ENCODE measurements around the gene IFI27L2.
A peak's percentile ranks its signal among the peaks of the same experiment; 100 is the strongest.

IFI27L2 gene

DNA sequence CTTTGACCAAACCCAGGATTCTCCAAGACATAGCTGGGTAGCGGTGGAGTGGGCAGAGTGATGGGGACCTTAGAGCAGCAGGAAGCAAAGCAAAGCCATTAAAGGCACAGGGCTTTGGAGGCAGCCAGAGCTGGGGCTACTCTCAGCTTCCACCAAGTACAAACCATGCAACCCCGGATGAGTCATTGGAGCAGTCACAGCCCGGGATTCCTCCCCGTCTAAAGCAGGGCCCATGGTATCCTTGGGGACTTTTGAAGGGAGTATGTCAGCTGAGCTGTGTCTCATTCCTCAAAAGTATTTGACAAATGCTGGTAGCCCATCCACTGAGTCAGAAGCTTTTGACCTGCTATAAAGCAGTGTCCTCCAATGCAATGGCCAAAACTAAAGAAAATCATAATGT, 28.6 kb downstream of the IFI27L2 start:
- DNase-seq (ENCODE audit: low spot score): no peak

DNA sequence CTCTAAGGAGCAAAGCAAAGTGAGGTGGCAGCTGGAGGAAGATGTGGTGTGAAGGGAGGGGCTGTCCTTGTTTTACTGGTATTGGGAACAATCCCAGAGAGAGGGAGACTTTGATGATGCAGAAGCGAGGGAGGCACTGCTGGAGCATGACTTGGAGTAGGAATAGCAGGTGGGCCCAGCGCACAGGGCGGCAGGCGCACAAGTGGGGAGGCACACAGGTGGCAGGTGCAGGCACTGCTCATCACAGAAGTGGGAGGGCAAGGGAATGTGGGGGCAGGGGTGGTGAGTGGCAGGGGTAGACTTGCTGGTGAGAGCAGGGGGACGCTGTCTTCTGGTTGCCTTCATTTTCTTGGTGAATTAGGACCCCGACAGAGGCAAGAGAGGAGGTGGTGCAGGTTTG, 30.4 kb downstream of the IFI27L2 start:
- DNase-seq (ENCODE audit: low spot score): no peak

DNA sequence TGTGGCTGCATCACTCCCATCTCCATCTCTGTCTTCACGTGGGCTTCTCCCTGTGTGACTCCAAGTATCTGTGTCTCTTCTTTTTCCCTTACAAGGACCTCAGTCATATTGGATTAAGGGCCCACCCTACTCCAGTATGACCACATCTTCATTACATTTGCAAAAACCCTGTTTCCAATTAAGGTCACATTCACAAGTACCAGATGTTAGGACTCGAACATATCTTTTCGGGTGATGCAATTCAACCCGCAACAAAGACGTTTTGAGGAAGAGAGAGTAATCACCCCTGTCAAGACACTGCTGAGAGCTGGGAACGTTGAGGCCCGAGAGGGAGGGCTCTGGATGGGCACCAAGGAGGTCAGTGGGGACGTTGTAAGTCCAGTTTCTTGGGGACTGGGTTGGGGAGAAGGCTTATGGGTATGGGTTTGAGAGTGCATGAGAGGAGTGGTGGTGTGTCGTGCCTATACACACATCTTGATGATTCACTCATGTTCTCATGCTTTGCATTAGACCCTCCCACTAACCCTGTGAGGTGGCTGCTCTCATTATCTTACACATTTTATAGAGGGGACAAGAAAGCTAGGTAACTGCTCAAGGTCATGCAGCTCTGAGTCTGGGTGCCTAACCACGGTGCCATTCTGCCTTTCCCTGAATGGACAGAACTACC, 30.9 kb downstream of the IFI27L2 start:
- DNase-seq (ENCODE audit: low spot score): no peak

DNA sequence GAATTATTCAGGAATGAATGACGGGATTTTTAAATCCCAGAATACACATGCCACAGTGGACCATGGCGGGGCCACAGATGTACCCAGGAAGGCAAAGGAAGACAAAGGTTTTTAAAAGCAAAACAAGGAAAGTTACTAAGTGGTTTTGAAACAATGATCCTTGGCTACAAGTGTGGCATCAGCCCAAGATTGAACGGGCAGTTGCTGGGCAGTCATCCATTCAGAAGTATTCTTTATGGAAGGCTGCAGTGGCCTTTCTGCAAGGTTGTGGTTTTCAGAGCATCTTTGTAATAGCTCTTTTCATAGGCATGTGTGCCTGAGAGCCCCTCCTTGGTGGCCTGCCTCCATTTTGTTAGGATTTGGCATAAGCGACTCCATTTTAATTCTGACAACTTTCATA, 32.3 kb downstream of the IFI27L2 start:
- DNase-seq (ENCODE audit: low spot score): no peak

DNA sequence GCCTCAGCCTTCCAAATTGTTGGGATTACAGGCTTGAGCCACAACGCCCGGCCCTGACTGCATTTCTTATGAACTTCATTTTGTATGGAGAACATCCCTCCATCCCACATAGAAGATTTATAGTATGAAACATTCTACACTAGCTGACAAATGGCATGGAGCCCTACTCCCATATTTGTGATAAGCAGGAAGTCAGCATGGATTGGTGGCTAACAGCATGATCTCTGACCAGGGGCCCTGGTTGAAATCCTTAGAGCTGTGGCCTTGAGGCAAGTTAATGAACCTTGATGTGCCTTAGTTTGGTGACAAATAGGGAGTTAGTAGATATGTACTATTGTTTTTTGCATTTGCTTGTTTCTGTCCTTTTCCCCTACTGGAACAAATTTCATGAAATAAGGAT, 36.0 kb downstream of the IFI27L2 start:
- DNase-seq (ENCODE audit: low spot score): no peak

DNA sequence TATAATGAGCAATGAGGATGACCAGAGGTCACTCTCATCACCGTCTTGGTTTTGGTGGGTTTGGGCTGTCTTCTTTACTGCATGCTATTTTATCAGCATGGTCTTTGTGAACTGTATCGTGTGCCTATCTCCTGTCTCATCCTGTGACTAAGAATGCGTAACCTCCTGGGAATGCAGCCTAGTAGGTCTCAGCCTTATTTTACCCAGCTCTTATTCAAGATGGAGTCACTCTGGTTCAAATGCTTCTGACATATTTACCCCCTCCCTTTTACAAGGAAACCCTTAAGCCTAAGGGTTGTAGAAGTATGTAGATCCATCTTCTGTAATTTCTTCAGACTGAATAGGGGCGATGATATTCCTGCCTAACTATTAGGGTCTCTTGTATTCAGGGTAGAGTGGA, 39.9 kb downstream of the IFI27L2 start:
- DNase-seq (ENCODE audit: low spot score): no peak

DNA sequence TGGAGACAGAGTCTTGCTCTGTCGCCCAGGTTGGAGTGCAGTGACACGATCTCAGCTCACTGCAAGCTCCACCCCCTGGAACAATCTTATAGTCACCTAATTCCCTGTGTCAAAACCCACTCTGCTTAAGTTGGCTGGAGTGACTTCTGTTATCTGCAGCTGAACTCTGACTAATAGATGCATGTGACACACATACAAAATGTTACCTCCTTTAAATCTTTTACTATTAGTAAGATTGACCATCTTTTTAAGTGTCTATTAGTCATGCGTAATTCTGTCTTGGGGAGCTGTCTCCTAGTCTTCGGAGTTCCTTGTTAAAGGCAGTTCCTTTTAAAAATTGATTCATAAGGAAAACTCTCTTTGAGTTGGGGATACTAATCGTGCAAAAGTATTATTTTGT, 40.9 kb downstream of the IFI27L2 start:
- DNase-seq (ENCODE audit: low spot score): no peak

DNA sequence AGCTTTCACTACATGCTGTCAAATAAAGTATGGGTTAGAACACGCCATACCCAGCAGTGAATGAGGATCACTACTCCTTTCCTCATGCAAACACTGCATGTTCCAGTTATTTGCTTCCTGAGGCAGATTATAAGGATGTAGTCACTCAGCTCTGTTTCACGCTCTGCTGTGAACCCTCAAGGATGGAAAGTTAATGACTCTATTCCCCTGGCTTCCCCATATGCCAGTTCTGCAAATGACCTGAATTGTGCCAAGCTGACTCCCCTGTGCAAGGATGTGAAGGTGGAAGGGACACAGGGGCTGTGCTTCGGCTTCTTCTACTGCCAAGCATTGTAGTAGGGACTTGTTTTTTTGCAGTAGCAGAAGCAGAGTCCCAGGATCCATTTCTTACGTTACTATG, 41.5 kb downstream of the IFI27L2 start:
- DNase-seq (ENCODE audit: low spot score): no peak

DNA sequence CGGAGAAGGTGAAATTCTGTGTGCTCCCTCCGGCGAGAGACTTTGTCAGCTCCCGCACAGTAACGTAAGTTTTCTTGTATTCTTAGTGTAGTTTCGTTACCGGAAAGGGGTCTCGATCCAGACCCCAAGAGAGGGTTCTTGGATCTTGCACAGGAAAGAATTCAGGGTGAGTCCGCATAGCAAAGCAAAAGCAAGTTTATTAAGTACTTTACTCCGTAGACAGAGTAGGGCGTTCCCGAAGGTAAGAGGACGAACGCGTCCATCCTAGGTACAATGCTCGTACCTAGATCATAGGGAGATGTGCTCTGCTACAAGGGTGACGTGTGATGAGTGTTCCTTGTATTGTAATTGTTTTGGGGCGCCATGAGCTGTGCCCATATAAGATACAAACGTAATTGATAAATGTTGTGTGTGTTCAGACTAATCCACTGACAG, 48.0 kb downstream of the IFI27L2 start:
- DNase-seq (ENCODE audit: low spot score): no peak

DNA sequence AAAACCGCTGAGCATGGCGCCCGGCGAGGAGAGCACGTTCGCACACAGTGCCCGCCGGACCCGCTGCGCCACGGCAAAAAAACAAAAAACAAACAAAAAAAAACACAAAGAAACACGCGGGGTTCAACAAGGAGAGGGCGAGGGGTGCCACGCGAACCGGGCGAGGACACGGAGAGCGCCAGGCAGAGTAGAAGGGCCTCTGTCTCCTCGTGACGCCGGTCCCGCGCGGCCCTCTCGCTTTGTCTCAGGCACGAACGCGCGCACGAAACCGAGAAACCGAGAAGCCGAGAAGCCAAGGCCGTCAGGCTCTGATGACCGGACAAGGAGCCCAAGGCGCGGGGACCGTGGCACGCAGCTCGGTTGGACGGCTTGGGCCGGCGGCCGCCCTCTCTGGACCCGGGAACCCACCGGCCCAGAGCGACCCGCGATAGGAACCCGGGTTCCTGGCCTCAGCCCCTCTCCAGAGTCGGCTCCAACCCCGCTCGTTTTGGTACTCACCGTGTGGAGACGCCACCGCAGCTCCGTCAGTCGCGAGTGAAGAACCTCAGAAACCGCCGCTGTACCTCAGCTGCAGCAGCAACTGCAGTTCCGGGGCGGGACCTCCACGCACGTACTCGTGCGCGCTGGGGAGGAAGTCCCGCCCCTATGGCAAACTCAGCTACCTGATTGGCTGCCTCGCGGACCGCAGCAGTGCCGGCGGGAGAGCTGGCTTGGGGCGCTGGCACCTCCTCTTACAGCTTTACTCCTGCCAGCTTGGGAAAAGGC, 48.6 kb downstream of the IFI27L2 start, which contains the start of the genes DDX24 and IFI27L1:
Gene DDX24, minus strand, starts transcription at position 582 of the 765 bp plus-strand sequence. CDS start 1,460 bp downstream, outside the sequence.
Gene IFI27L1, plus strand, starts transcription at position 690 of the 765 bp plus-strand sequence. CDS start 15,628 bp downstream, outside the sequence.
- peak; percentile 99 for DNase-seq (ENCODE audit: low spot score)

DNA sequence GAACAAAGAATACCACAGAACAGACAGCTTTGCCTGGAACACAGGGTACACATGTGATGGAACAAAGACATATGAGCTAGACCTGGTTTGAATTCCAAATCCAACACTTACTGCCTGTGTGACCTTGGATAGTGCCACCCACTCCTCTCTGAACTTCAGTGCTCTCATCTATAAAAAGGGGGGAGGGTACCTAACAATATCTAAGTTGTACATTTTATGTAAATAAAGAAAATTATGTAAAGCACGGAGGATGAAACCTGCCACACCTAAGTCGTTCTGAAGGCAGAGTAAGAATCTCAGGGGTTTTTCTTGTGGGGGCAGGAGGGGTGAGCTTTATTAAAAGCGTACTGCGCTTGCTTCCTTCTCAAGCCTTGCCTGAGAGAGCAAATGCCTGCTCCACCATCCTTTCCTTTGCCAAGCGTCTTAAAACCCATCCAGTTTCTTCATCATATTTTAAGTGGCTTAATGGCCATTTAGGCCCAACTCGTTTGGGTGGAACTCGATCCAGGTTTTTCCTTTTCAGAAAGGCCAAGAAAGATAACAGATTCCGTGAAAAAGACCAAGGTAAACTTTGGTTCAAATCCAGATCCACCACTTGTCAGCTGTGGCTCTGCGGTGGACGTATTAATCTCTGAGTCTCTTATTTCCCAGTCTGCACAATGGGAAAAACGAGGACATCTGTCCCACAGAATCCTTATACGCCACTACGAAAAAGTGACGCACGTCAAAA, 49.3 kb downstream of the IFI27L2 start:
- no peak for DNase-seq (ENCODE audit: low spot score)

DNA sequence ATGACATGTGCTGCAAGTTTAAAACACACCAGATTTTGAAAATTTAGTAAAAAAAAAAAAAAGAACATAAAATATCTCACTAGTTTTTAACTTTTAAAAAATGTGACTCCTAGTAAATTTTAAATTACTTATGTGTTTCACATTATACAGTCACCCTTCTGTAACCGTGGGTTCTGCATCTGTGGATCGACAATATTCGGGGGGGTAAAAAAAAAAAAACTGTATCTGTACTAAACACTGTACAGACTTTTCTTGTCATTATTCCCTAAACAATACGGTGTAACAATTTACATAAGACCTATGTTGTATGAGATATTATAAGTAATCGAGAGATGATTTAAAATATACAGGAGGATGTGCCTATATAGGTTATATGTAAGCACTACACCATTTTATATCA, 51.6 kb downstream of the IFI27L2 start:
- DNase-seq (ENCODE audit: low spot score): no peak
